B cell (primary cell): ENCODE data around the gene DCPS. TPM values are rescaled to one million over a fixed set of nuclear protein-coding genes. Genes with fewer than 3 reads are reported as not detected.

Experiments
- ATAC-seq: fragments of 200-7000 bp; cut with Tn5 transposase; one replicate; pipeline ENCODE4 v1.10.0; 2021; ENCODE audit warnings: low read depth, mild to moderate bottlenecking, moderate number of reproducible peaks, moderate library complexity
- CTCF ChIA-PET: fragments of 350-600 bp; sonication (Branson Sonifier 250); formaldehyde crosslinking; loops from one replicate; lab custom pipeline; 2021; ENCODE audit warnings: antibody characterized with exemption, inconsistent platforms; lab: Charles Lee
- POLR2A ChIA-PET: fragments of 350-600 bp; sonication (Branson Sonifier 250); formaldehyde crosslinking; loops from one replicate; lab custom pipeline; 2021; ENCODE audit warnings: antibody characterized with exemption; lab: Charles Lee
- DNase-seq: peaks from one replicate; pipeline ENCODE4 v3.0.0; 2013
- H2AFZ ChIP-seq: 2 replicates; pipeline ENCODE4 v1.6.1; 2012; ENCODE audit warnings: mild to moderate bottlenecking, low read depth, low read length; ENCODE audit not compliant: insufficient read depth, poor library complexity, severe bottlenecking
- H3K27ac ChIP-seq, 2 donors: 1 replicate in 1 of 2; 2 replicates in 1 of 2; pipeline ENCODE4 v1.5.1; 2012 to 2013; ENCODE audit warnings: low read length in 2 of 2, mild to moderate bottlenecking in 2 of 2, moderate library complexity in 1 of 2
- H3K27me3 ChIP-seq, 4 experiments: fragments of 200-600 bp in 1 of 4; sonication (generic) in 1 of 4; replicated peaks in 1 of 4; 1 replicate in 2 of 4; 2 replicates in 2 of 4; pipeline versions ENCODE4 v1.6.1 to v1.7.0; 2013 to 2016; ENCODE audit warnings: low read length in 3 of 4, mild to moderate bottlenecking in 2 of 4, mixed read lengths in 1 of 4, moderate library complexity in 1 of 4; ENCODE audit not compliant: insufficient read depth in 4 of 4, control insufficient read depth in 3 of 4; ENCODE audit errors: control extremely low read depth in 1 of 4
- H3K36me3 ChIP-seq, 2 experiments: replicated peaks in 1 of 2; 1 replicate in 1 of 2; 2 replicates in 1 of 2; pipeline versions ENCODE4 v1.6.1 to v1.7.1; 2013; ENCODE audit warnings: low read length in 1 of 2; ENCODE audit not compliant: insufficient read depth in 2 of 2, control insufficient read depth in 1 of 2; ENCODE audit errors: control extremely low read depth in 1 of 2, extremely low read depth in 1 of 2
- H3K4me1 ChIP-seq, 2 donors: fragments of 200-600 bp in 1 of 2; sonication (generic) in 1 of 2; 1 replicate in 1 of 2; 2 replicates in 1 of 2; pipeline versions ENCODE4 v1.5.1 to v1.6.1; 2013 to 2017; ENCODE audit warnings: low read length in 2 of 2; ENCODE audit not compliant: control insufficient read depth in 2 of 2, insufficient read depth in 2 of 2
- H3K4me2 ChIP-seq: replicated peaks from 2 replicates; pipeline ENCODE3; 2012; ENCODE audit warnings: mild to moderate bottlenecking, low read depth, low read length; ENCODE audit not compliant: poor library complexity, severe bottlenecking
- H3K4me3 ChIP-seq, 5 experiments: fragments of 200-600 bp in 1 of 5; sonication (generic) in 1 of 5; 1 replicate in 3 of 5; 2 replicates in 2 of 5; pipeline versions ENCODE4 v1.5.1 to v1.7.0; 2011 to 2016; ENCODE audit warnings: low read length in 4 of 5, mild to moderate bottlenecking in 4 of 5, low read depth in 2 of 5, control low read depth in 1 of 5, moderate library complexity in 1 of 5; ENCODE audit not compliant: insufficient read depth in 1 of 5; ENCODE audit errors: control extremely low read depth in 1 of 5, extremely low read depth in 1 of 5
- H3K79me2 ChIP-seq: fragments of 200-600 bp; sonication (generic); one replicate; pipeline ENCODE4 v1.6.0; 2016; ENCODE audit warnings: low read length; ENCODE audit not compliant: control insufficient read depth, insufficient read depth
- H3K9ac ChIP-seq: fragments of 200-600 bp; sonication (generic); 2 replicates; pipeline ENCODE4 v1.6.1; 2017; ENCODE audit warnings: mild to moderate bottlenecking, low read length, moderate library complexity
- H3K9me3 ChIP-seq, 3 donors: one replicate each; pipeline versions ENCODE4 v1.6.1 to v1.7.1; 2013; ENCODE audit warnings: low read length in 2 of 3; ENCODE audit not compliant: control insufficient read depth in 2 of 3, insufficient read depth in 1 of 3; ENCODE audit errors: control extremely low read depth in 1 of 3
- H4K20me1 ChIP-seq: 2 replicates; pipeline ENCODE4 v1.6.0; 2012; ENCODE audit warnings: mild to moderate bottlenecking, low read length; ENCODE audit not compliant: insufficient read depth, control insufficient read depth, poor library complexity, severe bottlenecking
- H3K27ac Mint-ChIP-seq: one replicate; pipeline ENCODE4 v1.8.0; 2021; ENCODE audit warnings: mixed read lengths
- H3K27me3 Mint-ChIP-seq: one replicate; pipeline ENCODE4 v1.8.0; 2021; ENCODE audit warnings: mixed read lengths
- H3K4me1 Mint-ChIP-seq: one replicate; pipeline ENCODE4 v1.8.0; 2021; ENCODE audit warnings: mixed read lengths
- H3K4me3 Mint-ChIP-seq: one replicate; pipeline ENCODE4 v1.8.0; 2021; ENCODE audit warnings: mixed read lengths
- H3K9me3 Mint-ChIP-seq: one replicate; pipeline ENCODE4 v1.8.0; 2022; ENCODE audit warnings: mixed read lengths; ENCODE audit not compliant: insufficient read depth
- CTCF ChIP-seq: fragments of 200-600 bp; IDR thresholded peaks from one replicate; pipeline ENCODE4 v1.8.0; 2022; ENCODE audit warnings: antibody characterized with exemption, mild to moderate bottlenecking
- EZH2 ChIP-seq: IDR thresholded peaks from 2 replicates; pipeline ENCODE4 v1.6.1; 2012; ENCODE audit warnings: borderline replicate concordance, low read depth, mild to moderate bottlenecking, moderate library complexity, low read length; ENCODE audit not compliant: insufficient read depth, poor library complexity, severe bottlenecking
- WGBS: methylation state at CpG from one replicate; pipeline ENCODE4 v1.1.5; 2013; ENCODE audit warnings: missing lambda C conversion rate; ENCODE audit not compliant: insufficient coverage; 5-methylcytosine and 5-hydroxymethylcytosine counted together
- intact Hi-C: fragments of 100-400 bp; cut with micrococcal nuclease; formaldehyde crosslinking; loops from one replicate; pipeline ENCODE4 v1.10.0; 2022
- polyA plus RNA-seq: library from polyadenylated mRNA; depleted of rRNA; stranded (reverse); fragments of >200 nt; gene quantifications from 2 replicates; pipeline ENCODE4 v1.2.3, GENCODE V29; 2012
- total RNA-seq, 2 donors: library from RNA; stranded (reverse); fragments of 120-200 nt in 1 of 2; gene quantifications; 1 replicate in 1 of 2; 2 replicates in 1 of 2; pipeline versions ENCODE4 v1.2.3 to v1.2.4, GENCODE V29; 2013 to 2022

Gene DCPS
- total and polyA plus RNA-seq, 2 donors (not counting 1 experiment from before 2014, with no cell fraction given), result 21.7 to 37.1 TPM

- Mint-ChIP-seq H3K4me1 (no peaks in the 10 kb centered on the region), H3K4me3 (no peak overlapping the region), H3K27me3 (no peaks in the 10 kb centered on the region), H3K9me3 (no peaks in the 10 kb centered on the region), H3K27ac (no peak overlapping the region)
- WGBS, result 93% methylated on average over 17 of the region's 20 CpGs
- Histone ChIP-seq H3K27ac (no peak overlapping the region), H3K27me3 (no peaks in the 10 kb centered on the region), H3K9ac (no peak overlapping the region), H3K9me3 (no peaks in the 10 kb centered on the region), H3K4me1 (no peaks in the 10 kb centered on the region), H4K20me1 (peaks cover 23% of the 10 kb centered on the region), H3K36me3 (peaks cover 0 to 36% of the 10 kb centered on the region in 2 experiments), H2AFZ (no peak overlapping the region), H3K79me2 (peaks cover 26% of the 10 kb centered on the region), H3K4me2 (no peak overlapping the region), H3K4me3 (no peak overlapping the region)
- TF ChIP-seq EZH2, result no peak
- no peak for TF ChIP-seq CTCF
- ATAC-seq (no peak), DNase-seq (no peak)
- ChIA-PET POLR2A (no interaction called here), CTCF (no interaction called here)
- intact Hi-C loops, result no loop called here
Observed at GRCh38 chr11:126328001-126328390, 24.1 kb downstream of the DCPS start.

- Histone ChIP-seq H3K4me2 (no peak overlapping the region), H2AFZ (no peak overlapping the region), H3K9me3 (no peaks in the 10 kb centered on the region), H3K27me3 (no peaks in the 10 kb centered on the region), H4K20me1 (peaks cover 23% of the 10 kb centered on the region), H3K9ac (no peak overlapping the region), H3K4me1 (no peaks in the 10 kb centered on the region), H3K79me2 (peaks cover 26% of the 10 kb centered on the region), H3K36me3 (peaks cover 0 to 40% of the 10 kb centered on the region in 2 experiments), H3K4me3 (no peak overlapping the region), H3K27ac (no peak overlapping the region)
- H3K9me3 Mint-ChIP-seq, result no peaks in the 10 kb centered on the region
- intact Hi-C loops, result no loop called here
- H3K4me1 Mint-ChIP-seq, result no peaks in the 10 kb centered on the region
- DNase-seq, result no peak
- ChIA-PET POLR2A (no interaction called here), CTCF (no interaction called here)
- TF ChIP-seq CTCF (no peak), EZH2 (no peak)
- 96% methylated on average over 11 of the region's 12 CpGs for WGBS
- no peaks in the 10 kb centered on the region for H3K27me3 Mint-ChIP-seq
- ATAC-seq, result no peak
- no peak overlapping the region for H3K4me3 Mint-ChIP-seq
- H3K27ac Mint-ChIP-seq, result no peak overlapping the region
Observed at GRCh38 chr11:126328444-126328843, 24.6 kb downstream of the DCPS start.
